ENCODE data around the gene MARCHF3. TPM values are rescaled to one million over a fixed set of nuclear protein-coding genes. Genes with fewer than 3 reads are reported as not detected.

The MARCHF3 gene
- total RNA-seq, 1 donor from 2014 or later, result 3.1 TPM

GRCh38 chr5:126920291-126920690 lies 110.1 kb downstream of the MARCHF3 start:
- Mint-ChIP-seq H3K4me3 (no peak overlapping the region), H3K4me1 (peaks cover 56% of the 10 kb centered on the region), H3K27me3 (ENCODE audit: low read depth) (no peaks in the 10 kb centered on the region), H3K9me3 (no peaks in the 10 kb centered on the region), H3K27ac (ENCODE audit: unreplicated experiment) (no peak overlapping the region), H3K36me3 (ENCODE audit: low read depth) (no peaks in the 10 kb centered on the region)
- no peak for DNase-seq (ENCODE audit: low read depth, low spot score)
- no peak for TF ChIP-seq CTCF (conservative IDR thresholded peaks at IDR 0.05)

GRCh38 chr5:126919566-126919965 lies 110.8 kb downstream of the MARCHF3 start:
- Mint-ChIP-seq H3K9me3 (no peaks in the 10 kb centered on the region), H3K4me1 (peaks cover 51% of the 10 kb centered on the region), H3K27ac (ENCODE audit: unreplicated experiment) (no peak overlapping the region), H3K36me3 (ENCODE audit: low read depth) (peaks cover under 1% of the 10 kb centered on the region), H3K27me3 (ENCODE audit: low read depth) (no peaks in the 10 kb centered on the region), H3K4me3 (no peak overlapping the region)
- TF ChIP-seq CTCF (conservative IDR thresholded peaks at IDR 0.05), result no peak
- no peak for DNase-seq (ENCODE audit: low read depth, low spot score)

GRCh38 chr5:126918615-126918957 lies 111.8 kb downstream of the MARCHF3 start:
- no peak for TF ChIP-seq CTCF (conservative IDR thresholded peaks at IDR 0.05)
- no peak for DNase-seq (ENCODE audit: low read depth, low spot score)
- Mint-ChIP-seq H3K27me3 (ENCODE audit: low read depth) (no peaks in the 10 kb centered on the region), H3K4me1 (peaks cover 42% of the 10 kb centered on the region), H3K27ac (ENCODE audit: unreplicated experiment) (no peak overlapping the region), H3K36me3 (ENCODE audit: low read depth) (peaks cover 2% of the 10 kb centered on the region), H3K4me3 (no peak overlapping the region), H3K9me3 (no peaks in the 10 kb centered on the region)

GRCh38 chr5:126917918-126918614 lies 112.3 kb downstream of the MARCHF3 start:
- Mint-ChIP-seq H3K9me3 (no peaks in the 10 kb centered on the region), H3K27me3 (ENCODE audit: low read depth) (no peaks in the 10 kb centered on the region), H3K4me3 (no peak overlapping the region), H3K27ac (ENCODE audit: unreplicated experiment) (no peak overlapping the region), H3K36me3 (ENCODE audit: low read depth) (peaks cover 2% of the 10 kb centered on the region), H3K4me1 (peaks cover 39% of the 10 kb centered on the region)
- no peak for DNase-seq (ENCODE audit: low read depth, low spot score)
- TF ChIP-seq CTCF (conservative IDR thresholded peaks at IDR 0.05), result no peak

- H3K36me3 Mint-ChIP-seq (ENCODE audit: low read depth), result peaks cover 16% of the 10 kb centered on the region
- H3K9me3 Mint-ChIP-seq, result peaks cover 3% of the 10 kb centered on the region
- TF ChIP-seq CTCF (conservative IDR thresholded peaks at IDR 0.05), result no peak
- no peak overlapping the region for H3K4me3 Mint-ChIP-seq
- H3K27me3 Mint-ChIP-seq (ENCODE audit: low read depth), result no peaks in the 10 kb centered on the region
- peaks cover 30% of the 10 kb centered on the region for H3K4me1 Mint-ChIP-seq
- H3K27ac Mint-ChIP-seq (ENCODE audit: unreplicated experiment), result no peak overlapping the region
- DNase-seq (ENCODE audit: low read depth, low spot score), result no peak
These were observed 114.9 kb downstream of the MARCHF3 start for GRCh38 chr5:126915496-126915895.
